ENCODE results near the gene VAV3. TPM values are rescaled to one million over a fixed set of nuclear protein-coding genes. Genes with fewer than 3 reads are reported as not detected.

The VAV3 gene
- total and polyA plus RNA-seq, 2 of the 13 experiments (the other 11 are each of a cell fraction or from before 2014, with no cell fraction given), result 15.9 to 29.8 TPM

DNA sequence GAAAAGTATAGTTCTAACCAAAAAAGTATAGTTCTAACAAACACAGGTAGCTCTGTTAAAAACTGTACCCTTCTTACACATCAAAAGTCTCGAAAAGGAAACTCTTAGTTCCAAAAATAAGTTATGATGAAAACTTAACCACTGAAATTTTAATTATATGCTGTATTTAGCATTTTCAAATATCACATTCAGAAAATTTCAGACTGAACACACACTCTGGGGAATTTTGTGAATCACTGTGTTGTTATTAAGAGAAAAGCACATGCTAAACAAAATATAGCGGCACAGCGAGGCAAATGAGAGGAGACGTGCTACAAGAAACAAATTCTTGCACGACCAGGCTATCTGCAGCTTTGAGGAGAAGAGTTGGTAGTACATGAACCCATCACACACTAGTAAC, 30.4 kb downstream of the VAV3 start (continued):
- TF ChIP-seq ZNF33B (CRISPR knock-in tag; IDR thresholded peaks at IDR 0.05) (no peak), ZSCAN9 (CRISPR knock-in tag; IDR thresholded peaks at IDR 0.05; ENCODE audit: borderline replicate concordance) (no peak), ATF7 (IDR thresholded peaks at IDR 0.05) (no peak), ATF7 (CRISPR knock-in tag; IDR thresholded peaks at IDR 0.05) (no peak), ZBTB21 (CRISPR knock-in tag; IDR thresholded peaks at IDR 0.05) (no peak)

DNA sequence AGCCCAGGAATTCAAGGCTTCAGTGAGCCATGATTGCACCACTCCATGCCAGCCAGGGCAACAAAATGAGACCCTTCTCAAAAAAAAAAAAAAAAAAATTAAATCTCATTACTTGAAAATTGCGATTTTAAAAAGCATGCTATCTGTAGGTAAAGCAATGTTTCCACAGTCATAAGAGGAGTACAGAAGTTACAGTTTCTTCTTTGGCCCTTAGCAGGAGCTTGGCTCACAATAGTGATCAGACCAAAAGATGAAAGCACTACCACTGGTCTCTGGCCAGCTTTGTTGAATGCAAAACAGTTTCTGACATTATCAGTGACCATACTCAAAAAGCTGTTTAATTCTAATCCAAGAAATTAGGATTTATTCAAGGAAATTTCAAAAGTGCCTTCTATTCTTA, 31.2 kb downstream of the VAV3 start:
- no peak overlapping the region for H2AFZ ChIP-seq (ENCODE audit: low read length)
- intact Hi-C loops (cut with micrococcal nuclease; ENCODE audit: unreplicated experiment), result no loop called here
- H3K27ac ChIP-seq (ENCODE audit: extremely low read length, insufficient read depth, low read length), result no peak overlapping the region
- no TSS peak for BruUV-seq (replicated peaks)
- no peak overlapping the region for H3K4me2 ChIP-seq (ENCODE audit: low read depth, low read length)
- H3K27me3 ChIP-seq (ENCODE audit: control insufficient read depth in 1 of 2, insufficient read depth in 2 of 2, low read length in 2 of 2), result no peaks in the 10 kb centered on the region; a peak in 1 of 5 replicates
- H3K79me2 ChIP-seq (ENCODE audit: insufficient read depth, low read length), result no peaks in the 10 kb centered on the region
- no peak overlapping the region for H3K4me3 ChIP-seq (replicated peaks in 1 of 3; ENCODE audit: insufficient read depth in 1 of 3, low read depth in 2 of 3, low read length in 3 of 3)
- no peaks in the 10 kb centered on the region for H3K4me1 ChIP-seq (ENCODE audit: insufficient read depth, low read length)
- H3K9ac ChIP-seq (ENCODE audit: insufficient read depth, low read depth, low read length), result no peak overlapping the region
- FAIRE-seq (no peak), DNase-seq (ENCODE audit: low spot score) (no peak), ATAC-seq (no peak)
- H3K9me3 ChIP-seq (ENCODE audit: low read length), result no peaks in the 10 kb centered on the region
- H4K20me1 ChIP-seq (ENCODE audit: insufficient read depth, low read length), result no peaks in the 10 kb centered on the region
- WGBS (ENCODE audit: low lambda C conversion rate), result 6% methylated on average over 1 of the region's 1 CpG
- no peaks in the 10 kb centered on the region for H3K36me3 ChIP-seq (replicated peaks in 1 of 2; ENCODE audit: control insufficient read depth in 1 of 2, insufficient read depth in 2 of 2, low read length in 2 of 2)
- ChIA-PET POLR2A (no interaction called here), CTCF (ENCODE audit: low intra/inter-chr PET ratio, low total read pairs) (no interaction called here)
- in situ Hi-C loops (cut with HindIII; ENCODE audit: extremely low pct_ligation_motif_present, low pct_unique_long_range_greater_than_20kb), result no loop called here
- TF ChIP-seq NR2F2 (IDR thresholded peaks at IDR 0.05; ENCODE audit: borderline replicate concordance, low read depth), result no peak
- TF ChIP-seq ZNF234 (CRISPR knock-in tag; conservative IDR thresholded peaks at IDR 0.05), result no peak
- TF ChIP-seq GLI4 (CRISPR knock-in tag; IDR thresholded peaks at IDR 0.05; ENCODE audit: borderline replicate concordance), result no peak
- no peak for TF ChIP-seq HCFC1 (IDR thresholded peaks at IDR 0.05; ENCODE audit: low read depth, low read length)
- no peak for TF ChIP-seq ZNF547 (CRISPR knock-in tag; IDR thresholded peaks at IDR 0.05)
- TF ChIP-seq, protein P1, sequence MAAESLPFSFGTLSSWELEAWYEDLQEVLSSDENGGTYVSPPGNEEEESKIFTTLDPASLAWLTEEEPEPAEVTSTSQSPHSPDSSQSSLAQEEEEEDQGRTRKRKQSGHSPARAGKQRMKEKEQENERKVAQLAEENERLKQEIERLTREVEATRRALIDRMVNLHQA (CRISPR knock-in tag; IDR thresholded peaks at IDR 0.05), result no peak
- no peak for TF ChIP-seq ZNF251 (CRISPR knock-in tag; IDR thresholded peaks at IDR 0.05)
- TF ChIP-seq, protein P2, sequence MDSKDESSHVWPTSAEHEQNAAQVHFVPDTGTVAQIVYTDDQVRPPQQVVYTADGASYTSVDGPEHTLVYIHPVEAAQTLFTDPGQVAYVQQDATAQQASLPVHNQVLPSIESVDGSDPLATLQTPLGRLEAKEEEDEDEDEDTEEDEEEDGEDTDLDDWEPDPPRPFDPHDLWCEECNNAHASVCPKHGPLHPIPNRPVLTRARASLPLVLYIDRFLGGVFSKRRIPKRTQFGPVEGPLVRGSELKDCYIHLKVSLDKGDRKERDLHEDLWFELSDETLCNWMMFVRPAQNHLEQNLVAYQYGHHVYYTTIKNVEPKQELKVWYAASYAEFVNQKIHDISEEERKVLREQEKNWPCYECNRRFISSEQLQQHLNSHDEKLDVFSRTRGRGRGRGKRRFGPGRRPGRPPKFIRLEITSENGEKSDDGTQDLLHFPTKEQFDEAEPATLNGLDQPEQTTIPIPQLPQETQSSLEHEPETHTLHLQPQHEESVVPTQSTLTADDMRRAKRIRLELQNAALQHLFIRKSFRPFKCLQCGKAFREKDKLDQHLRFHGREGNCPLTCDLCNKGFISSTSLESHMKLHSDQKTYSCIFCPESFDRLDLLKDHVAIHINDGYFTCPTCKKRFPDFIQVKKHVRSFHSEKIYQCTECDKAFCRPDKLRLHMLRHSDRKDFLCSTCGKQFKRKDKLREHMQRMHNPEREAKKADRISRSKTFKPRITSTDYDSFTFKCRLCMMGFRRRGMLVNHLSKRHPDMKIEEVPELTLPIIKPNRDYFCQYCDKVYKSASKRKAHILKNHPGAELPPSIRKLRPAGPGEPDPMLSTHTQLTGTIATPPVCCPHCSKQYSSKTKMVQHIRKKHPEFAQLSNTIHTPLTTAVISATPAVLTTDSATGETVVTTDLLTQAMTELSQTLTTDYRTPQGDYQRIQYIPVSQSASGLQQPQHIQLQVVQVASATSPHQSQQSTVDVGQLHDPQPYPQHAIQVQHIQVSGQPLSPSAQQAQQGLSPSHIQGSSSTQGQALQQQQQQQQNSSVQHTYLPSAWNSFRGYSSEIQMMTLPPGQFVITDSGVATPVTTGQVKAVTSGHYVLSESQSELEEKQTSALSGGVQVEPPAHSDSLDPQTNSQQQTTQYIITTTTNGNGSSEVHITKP (CRISPR knock-in tag; IDR thresholded peaks at IDR 0.05; ENCODE audit: low read depth), result no peak
- TF ChIP-seq MTF1 (CRISPR knock-in tag; IDR thresholded peaks at IDR 0.05), result no peak
- TF ChIP-seq HMGA1 (CRISPR knock-in tag; conservative IDR thresholded peaks at IDR 0.05), result no peak
- TF ChIP-seq GPN1 (CRISPR knock-in tag; IDR thresholded peaks at IDR 0.05; ENCODE audit: borderline replicate concordance), result no peak
- no peak for TF ChIP-seq PAWR (CRISPR knock-in tag; IDR thresholded peaks at IDR 0.05; ENCODE audit: borderline replicate concordance)
- TF ChIP-seq ZKSCAN5 (CRISPR knock-in tag; IDR thresholded peaks at IDR 0.05), result no peak
- TF ChIP-seq NR2C2 (CRISPR knock-in tag; IDR thresholded peaks at IDR 0.05; ENCODE audit: borderline replicate concordance), result no peak
- no peak for TF ChIP-seq ZNF75D (CRISPR knock-in tag; IDR thresholded peaks at IDR 0.05; ENCODE audit: borderline replicate concordance)
- TF ChIP-seq, protein P3, sequence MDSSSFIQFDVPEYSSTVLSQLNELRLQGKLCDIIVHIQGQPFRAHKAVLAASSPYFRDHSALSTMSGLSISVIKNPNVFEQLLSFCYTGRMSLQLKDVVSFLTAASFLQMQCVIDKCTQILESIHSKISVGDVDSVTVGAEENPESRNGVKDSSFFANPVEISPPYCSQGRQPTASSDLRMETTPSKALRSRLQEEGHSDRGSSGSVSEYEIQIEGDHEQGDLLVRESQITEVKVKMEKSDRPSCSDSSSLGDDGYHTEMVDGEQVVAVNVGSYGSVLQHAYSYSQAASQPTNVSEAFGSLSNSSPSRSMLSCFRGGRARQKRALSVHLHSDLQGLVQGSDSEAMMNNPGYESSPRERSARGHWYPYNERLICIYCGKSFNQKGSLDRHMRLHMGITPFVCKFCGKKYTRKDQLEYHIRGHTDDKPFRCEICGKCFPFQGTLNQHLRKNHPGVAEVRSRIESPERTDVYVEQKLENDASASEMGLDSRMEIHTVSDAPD (CRISPR knock-in tag; IDR thresholded peaks at IDR 0.05), result no peak
- no peak for TF ChIP-seq ZNF264 (CRISPR knock-in tag; IDR thresholded peaks at IDR 0.05)
